KOPT-K1 (cell line): ENCODE results near the gene ZNF808.
"Not testable (repeated sequence)": the region's sequence is repeated elsewhere in the genome, so short reads cannot be mapped to it uniquely, and the experiment has no call there.

ENCODE experiments used
- H3K27ac ChIP-seq: fragments of 200-600 bp; sonication (generic); 2 replicates; pipeline ENCODE4 v1.5.1; 2016; ENCODE audit warnings: antibody characterized with exemption, mild to moderate bottlenecking, low read depth, low read length; ENCODE audit not compliant: poor library complexity, severe bottlenecking
- H3K36me3 ChIP-seq: fragments of 200-600 bp; sonication (generic); 2 replicates; pipeline ENCODE4 v1.5.1; 2017; ENCODE audit warnings: antibody characterized with exemption, mild to moderate bottlenecking, low read length, moderate library complexity; ENCODE audit not compliant: insufficient read depth
- H3K9me3 ChIP-seq: fragments of 200-600 bp; sonication (generic); 2 replicates; pipeline ENCODE4 v1.5.1; 2017; ENCODE audit warnings: antibody characterized with exemption, low read length, mild to moderate bottlenecking; ENCODE audit not compliant: insufficient read depth, poor library complexity, severe bottlenecking

ZNF808 gene

DNA sequence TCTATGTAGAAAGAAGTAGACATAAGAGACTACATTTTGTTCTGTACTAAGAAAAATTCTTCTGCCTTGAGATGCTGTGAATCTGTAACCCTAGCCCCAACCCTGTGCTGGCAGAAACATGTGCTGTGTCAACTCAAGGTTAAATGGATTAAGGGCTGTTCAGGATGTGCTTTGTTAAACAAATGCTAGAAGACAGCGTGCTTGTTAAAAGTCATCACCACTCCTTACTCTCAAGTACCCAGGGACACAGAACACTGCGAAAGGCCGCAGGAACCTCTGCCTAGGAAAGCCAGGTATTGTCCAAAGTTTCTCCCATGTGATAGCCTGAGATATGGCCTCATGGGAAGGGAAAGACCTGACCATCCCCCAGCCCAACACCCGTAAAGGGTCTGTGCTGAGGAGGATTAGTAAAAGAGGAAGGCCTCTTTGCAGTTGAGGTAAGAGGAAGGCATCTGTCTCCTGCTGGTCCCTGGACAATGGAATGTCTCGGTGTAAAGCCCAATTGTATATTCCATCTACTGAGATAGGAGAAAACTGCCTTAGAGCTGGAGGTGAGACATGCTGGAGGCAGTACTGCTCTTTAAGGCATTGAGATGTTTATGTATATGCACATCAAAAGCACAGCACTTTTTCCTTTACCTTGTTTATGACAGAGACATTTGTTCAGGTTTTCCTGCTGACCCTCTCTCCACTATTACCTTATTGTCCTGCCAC, 31.4 kb downstream of the ZNF808 start:
- Histone ChIP-seq H3K36me3 (peaks cover 96% of the 10 kb centered on the region), H3K9me3 (peaks cover 95% of the 10 kb centered on the region)
- not testable (repeated sequence) for H3K27ac ChIP-seq

DNA sequence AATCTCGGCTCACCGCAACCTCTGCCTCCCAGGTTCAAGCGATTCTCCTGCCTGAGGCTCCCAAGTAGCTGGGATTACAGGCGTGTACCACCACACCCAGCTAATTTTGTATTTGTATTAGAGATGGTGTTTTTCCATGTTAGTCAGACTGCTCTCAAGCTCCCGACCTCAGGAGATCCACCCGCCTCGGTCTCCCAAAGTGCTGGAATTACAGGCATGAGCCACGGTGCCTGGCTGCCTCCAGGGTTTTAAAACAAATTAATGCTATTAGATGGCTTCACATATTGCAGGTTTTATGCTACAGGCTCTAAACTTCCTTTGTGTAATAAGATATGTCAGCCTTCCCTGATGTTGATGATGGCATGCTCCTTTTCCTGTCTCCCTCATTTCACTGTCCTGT, 34.1 kb downstream of the ZNF808 start:
- H3K36me3 ChIP-seq: peaks cover 85% of the 10 kb centered on the region
- H3K9me3 ChIP-seq: peaks cover 85% of the 10 kb centered on the region
- not testable (repeated sequence) for H3K27ac ChIP-seq

DNA sequence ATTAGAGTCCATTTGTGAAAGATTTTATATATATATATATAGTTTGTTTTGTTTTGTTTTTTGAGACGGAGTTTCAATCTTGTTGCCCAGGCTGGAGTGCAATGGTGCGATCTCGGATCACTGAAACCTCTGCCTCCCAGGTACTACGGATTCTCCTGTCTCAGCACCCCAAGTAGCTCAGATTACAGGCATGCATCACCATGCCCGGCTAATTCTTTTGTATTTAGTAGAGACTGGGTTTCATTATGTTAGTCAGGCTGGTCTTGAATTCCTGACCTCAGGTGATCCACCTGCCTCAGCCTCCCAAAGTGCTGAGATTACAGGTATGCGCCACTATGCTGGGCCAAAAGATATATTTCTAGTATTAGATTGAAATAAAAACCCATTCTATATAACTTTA, 38.7 kb downstream of the ZNF808 start:
- Histone ChIP-seq H3K9me3 (peaks cover 49% of the 10 kb centered on the region), H3K36me3 (peaks cover 45% of the 10 kb centered on the region), H3K27ac (no peak overlapping the region)

DNA sequence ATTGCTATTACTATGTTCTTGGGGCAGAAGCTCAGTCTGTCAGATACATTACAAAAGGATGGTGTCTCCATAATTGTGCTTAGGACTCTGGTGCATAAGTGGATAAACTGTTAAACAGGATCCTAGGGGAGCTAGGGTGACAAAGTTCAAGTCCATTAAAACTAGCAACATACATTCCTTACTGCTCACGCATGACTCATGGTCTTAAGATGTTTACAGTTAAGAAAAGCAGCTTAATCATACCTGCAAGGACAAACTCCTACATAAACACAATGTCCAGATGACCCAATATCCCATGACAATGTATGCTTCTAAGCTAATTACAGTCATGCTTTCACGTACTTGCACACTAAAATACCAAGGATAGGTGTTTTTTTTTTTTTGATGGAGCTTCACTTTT, 39.1 kb downstream of the ZNF808 start:
- peaks cover 43% of the 10 kb centered on the region for H3K36me3 ChIP-seq
- peaks cover 44% of the 10 kb centered on the region for H3K9me3 ChIP-seq
- no peak overlapping the region for H3K27ac ChIP-seq

DNA sequence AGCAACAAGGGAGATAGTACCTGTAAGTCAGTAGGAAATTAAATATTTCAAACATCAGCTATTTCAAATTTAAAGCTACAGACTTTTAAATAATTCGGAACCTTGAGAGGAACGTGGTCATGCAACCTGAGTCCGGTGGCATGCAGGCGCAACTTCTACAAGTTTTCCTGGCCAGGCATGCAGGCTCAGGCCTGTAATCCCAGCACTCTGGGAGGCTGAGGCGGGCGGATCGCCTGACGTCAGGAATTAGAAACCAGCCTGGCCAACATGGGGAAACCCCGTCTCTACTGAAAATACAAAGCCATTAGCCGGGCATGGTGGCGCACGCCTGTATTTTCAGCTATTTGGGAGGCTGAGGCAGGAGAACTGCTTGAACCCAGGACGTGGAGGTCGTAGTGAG, 40.5 kb downstream of the ZNF808 start:
- peaks cover 43% of the 10 kb centered on the region for H3K36me3 ChIP-seq
- peaks cover 32% of the 10 kb centered on the region for H3K9me3 ChIP-seq
- H3K27ac ChIP-seq: no peak overlapping the region

DNA sequence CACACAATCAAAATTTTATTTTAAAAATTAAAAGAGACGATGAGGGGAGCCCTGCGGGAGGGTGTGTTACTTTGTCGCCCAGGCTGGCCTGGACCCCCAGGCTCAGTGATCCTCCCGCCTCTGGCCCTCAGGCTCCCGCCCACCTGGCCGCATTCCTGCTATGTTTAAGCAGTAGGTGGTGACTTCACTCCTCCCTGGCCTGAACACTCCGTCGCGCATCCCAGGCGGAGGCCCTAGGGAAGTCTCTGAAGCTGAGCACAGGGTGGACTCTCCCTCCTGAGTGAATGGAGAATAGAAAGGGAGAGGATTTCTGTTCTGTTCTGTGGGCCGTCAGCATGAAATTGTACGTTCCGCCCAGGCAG, 42.2 kb downstream of the ZNF808 start:
- H3K36me3 ChIP-seq: peaks cover 43% of the 10 kb centered on the region
- peak overlapping the region; percentile 94 for H3K27ac ChIP-seq
- H3K9me3 ChIP-seq: peaks cover 20% of the 10 kb centered on the region

DNA sequence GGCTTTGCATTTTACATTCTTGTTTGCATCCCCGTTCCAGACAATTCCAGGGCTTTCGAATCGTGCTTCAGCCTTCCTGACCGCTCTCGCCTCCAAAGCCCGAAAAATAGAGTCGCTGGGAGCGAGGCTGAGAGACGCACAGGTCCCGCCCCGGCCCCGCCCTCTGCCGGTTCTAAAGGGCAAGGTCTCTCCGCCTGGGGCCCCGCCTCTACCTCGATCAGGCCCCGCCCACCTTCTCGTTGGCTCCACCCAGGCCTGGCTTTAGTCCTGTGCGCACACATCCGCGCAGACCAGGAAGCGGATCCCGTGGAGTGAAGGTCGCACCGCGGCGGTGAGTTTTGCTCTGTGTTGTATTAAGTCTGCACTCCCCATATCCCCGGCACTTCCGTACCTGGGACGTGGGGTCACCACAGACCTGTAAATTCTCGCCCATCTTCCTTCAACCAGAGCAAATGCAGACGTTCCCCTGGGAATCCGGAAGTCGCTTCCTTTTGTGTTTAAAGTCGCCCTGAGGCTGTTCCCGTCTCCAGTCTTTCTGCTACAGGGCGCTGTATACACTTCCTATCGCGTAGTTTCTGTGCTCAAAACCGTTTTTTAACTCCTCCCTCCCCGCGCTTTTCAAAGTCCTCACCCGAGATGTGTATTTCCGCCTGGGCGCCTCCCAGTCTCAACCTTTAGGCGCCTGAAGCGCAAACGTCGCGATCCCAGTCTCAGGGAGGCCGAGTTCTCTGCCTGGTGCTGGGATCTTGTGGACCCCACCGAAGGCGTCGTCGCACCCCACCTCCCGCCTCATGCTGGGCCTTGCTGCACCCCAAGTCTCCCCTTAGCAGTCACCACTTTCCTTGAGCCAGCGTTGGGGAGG, 42.8 kb downstream of the ZNF808 start, which contains the start of gene ZNF701:
TSS of gene ZNF701 (plus strand) at position 288 of the 862 bp plus-strand sequence. CDS start 3,861 bp downstream, outside the sequence.
- Histone ChIP-seq H3K36me3 (peaks cover 45% of the 10 kb centered on the region), H3K9me3 (peaks cover 18% of the 10 kb centered on the region), H3K27ac (peak within 1 kb of the TSS; percentile 94)

DNA sequence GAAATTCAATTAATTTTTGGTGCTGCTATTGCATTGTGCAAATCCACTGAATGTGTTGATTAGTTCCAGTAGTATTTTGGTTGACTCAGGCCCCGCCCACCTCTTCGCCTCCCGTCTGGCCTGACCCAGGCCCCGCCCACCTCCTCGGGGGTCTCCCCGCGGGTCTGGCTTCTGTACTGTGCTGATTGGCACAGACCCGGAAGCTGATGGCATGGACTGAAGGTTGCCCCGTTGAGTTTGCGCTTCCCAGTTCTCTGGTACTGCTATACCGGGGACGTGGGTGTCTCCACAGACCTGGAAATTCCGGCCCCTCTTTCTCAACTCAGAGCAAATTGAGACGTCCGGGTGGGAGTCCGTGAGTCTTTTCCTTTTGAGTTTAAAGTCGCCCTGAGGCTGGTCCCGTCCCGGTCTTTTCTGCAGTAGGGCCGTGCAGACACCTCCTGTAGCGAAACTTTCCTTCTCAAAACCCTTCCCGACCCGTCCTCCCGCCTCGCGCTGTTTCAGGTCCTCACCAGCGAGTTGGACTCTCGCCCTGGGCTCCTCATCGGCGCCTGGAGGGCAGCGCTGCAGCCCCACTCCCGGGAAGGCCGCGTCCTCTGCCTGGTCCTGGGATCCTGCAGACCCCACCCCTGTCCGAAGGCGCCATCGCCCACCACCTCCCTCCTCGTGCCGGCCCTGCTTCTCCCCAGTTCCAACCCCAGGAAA, 57.4 kb downstream of the ZNF808 start:
- H3K27ac ChIP-seq: no peak overlapping the region
- H3K9me3 ChIP-seq: peaks cover 60% of the 10 kb centered on the region
- H3K36me3 ChIP-seq: peaks cover 96% of the 10 kb centered on the region

DNA sequence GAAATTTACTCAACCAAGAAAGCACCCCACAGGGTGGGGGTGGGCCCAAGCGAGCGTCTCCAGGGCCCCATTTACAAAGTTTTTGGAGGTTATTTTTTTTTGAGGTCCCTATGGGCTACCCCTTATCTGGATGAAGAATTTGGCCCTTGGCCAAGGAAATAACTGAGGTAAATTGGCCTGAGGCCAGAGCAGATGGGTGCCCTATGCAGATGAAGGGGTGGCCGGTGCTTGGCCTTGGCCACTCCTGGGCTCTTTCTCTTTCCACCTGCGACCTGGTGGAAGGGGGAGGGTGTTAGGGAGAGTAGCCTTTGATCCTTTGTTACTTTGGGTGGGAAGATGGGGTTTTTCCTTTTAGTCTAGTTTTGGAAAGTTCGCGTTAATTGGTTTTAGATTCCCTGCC, 58.1 kb downstream of the ZNF808 start:
- H3K9me3 ChIP-seq: peaks cover 53% of the 10 kb centered on the region
- peaks cover 96% of the 10 kb centered on the region for H3K36me3 ChIP-seq
- no peak overlapping the region for H3K27ac ChIP-seq

DNA sequence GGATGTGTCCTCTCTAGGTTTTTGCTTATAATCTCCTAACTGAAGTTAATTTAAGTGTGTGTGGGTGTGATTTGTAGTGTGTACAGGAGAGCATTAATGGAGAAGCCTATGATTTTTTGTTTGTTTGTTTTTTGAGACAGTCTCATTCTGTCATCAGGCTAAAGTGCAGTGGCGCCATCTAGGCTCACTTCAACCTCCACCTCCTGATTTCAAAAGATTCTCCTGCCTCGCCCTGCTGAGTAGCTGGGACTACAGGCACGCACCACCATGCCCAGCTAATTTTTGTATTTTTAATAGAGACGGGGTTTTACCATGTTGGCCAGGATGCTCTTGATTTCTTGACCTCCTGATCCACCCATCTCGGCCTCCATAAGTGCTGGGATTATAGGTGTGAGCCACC, 63.3 kb downstream of the ZNF808 start:
- peaks cover 82% of the 10 kb centered on the region for H3K36me3 ChIP-seq
- peaks cover 38% of the 10 kb centered on the region for H3K9me3 ChIP-seq
- H3K27ac ChIP-seq: no peak overlapping the region

DNA sequence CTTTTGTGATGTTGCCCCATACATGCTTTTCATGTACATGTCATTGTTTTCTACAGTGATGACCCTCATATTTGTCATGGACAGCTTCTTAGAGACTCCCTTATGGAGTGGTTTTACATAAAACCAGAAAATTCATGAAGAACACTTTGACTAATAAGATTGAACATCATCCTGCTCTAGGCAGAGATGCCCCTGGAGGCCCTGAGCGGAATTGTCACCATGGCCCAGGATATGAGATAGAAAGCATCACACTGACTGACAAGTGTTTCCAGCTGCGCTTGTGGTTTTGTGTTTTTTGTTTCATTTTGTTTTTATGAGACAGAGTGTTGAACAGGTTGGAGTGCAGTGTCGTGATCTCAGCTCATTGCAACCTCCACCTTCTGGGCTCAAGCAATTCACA, 64.8 kb downstream of the ZNF808 start:
- Histone ChIP-seq H3K36me3 (peaks cover 82% of the 10 kb centered on the region), H3K27ac (no peak overlapping the region), H3K9me3 (peaks cover 50% of the 10 kb centered on the region)

DNA sequence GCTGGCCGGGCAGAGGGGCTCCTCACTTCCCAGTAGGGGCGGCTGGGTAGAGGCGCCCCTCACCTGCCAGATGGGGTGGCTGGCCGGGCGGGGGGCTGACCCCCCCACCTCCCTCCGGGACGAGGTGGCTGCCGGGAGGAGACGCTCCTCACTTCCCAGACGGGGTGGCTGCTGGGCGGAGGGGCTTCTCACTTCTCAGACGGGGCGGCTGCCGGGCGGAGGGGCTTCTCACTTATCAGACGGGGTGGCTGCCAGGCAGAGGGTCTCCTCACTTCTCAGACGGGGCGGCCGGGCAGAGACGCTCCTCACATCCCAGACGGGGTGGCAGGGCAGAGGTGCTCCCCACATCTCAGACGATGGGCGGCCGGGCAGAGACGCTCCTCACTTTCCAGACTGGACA, 66.0 kb downstream of the ZNF808 start:
- H3K9me3 ChIP-seq: peaks cover 55% of the 10 kb centered on the region
- H3K36me3 ChIP-seq: peaks cover 79% of the 10 kb centered on the region
- not testable (repeated sequence) for H3K27ac ChIP-seq

DNA sequence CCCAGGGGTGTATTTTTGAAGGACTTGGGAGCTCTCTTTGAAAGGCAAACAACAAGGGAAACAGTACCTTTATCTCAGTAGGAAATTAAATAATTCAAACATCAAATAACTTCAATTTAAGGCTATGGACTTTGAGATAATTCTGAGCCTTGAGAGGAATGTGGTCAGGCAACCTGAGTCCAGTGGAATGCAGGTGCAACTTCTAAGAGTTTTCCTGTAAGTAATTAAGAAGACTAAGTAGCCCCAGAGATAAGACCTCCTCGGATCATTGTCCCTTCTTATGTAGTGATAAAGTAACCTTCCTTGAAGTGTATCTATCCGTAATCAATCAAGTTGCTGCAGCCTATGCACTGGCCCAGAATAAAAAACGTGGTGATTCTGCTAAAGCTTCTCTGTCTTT, 71.8 kb downstream of the ZNF808 start:
- Histone ChIP-seq H3K9me3 (peaks cover 36% of the 10 kb centered on the region), H3K27ac (no peak overlapping the region), H3K36me3 (peaks cover 35% of the 10 kb centered on the region)

DNA sequence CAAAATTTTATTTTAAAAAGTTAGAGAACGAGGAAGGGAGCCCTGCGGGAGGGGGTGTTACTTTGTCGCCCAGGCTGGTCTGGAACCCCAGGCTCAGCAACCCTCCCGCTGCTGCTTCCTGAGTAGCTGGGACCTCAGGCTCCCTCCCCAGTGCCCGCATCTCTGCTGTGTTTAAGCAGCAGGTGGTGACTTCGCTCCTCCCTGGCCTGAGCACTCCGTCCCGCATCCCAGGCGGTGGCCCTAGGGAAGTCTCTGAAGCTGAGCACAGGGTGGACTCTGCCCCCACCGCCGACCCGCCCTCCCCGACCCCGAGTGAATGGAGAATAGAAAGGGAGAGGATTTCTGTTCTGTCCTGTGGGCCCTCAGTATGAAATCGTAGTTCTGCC, 73.2 kb downstream of the ZNF808 start:
- Histone ChIP-seq H3K36me3 (peaks cover 21% of the 10 kb centered on the region), H3K9me3 (peaks cover 22% of the 10 kb centered on the region), H3K27ac (peak overlapping the region; percentile 66)
